Osteoblast (primary cell): Measurements from ENCODE around the gene C11orf71. TPM values are rescaled to one million over a fixed set of nuclear protein-coding genes. Genes with fewer than 3 reads are reported as not detected.

Source experiments
- DNase-seq: peaks from one replicate; pipeline ENCODE4 v3.0.0; 2011; ENCODE audit warnings: low spot score, mixed read lengths; ENCODE audit not compliant: insufficient read length; ENCODE audit errors: missing footprints
- H2AFZ ChIP-seq: 2 replicates; pipeline ENCODE4 v1.6.0; 2011; ENCODE audit warnings: mild to moderate bottlenecking, low read length
- H3K27ac ChIP-seq: 2 replicates; pipeline ENCODE4 v1.5.1; 2011; ENCODE audit warnings: mild to moderate bottlenecking, low read depth, low read length, moderate library complexity
- H3K27me3 ChIP-seq: 2 replicates; pipeline ENCODE4 v1.6.0; 2012; ENCODE audit warnings: mild to moderate bottlenecking, control low read depth, inconsistent platforms, low read length, moderate library complexity; ENCODE audit not compliant: insufficient read depth
- H3K36me3 ChIP-seq: 2 replicates; pipeline ENCODE4 v1.5.1; 2011; ENCODE audit warnings: mild to moderate bottlenecking, low read length, control low read depth, moderate library complexity; ENCODE audit not compliant: insufficient read depth
- H3K4me1 ChIP-seq: 2 replicates; pipeline ENCODE4 v1.5.1; 2011; ENCODE audit warnings: mild to moderate bottlenecking, low read length, control low read depth, moderate library complexity; ENCODE audit not compliant: insufficient read depth
- H3K4me2 ChIP-seq: 2 replicates; pipeline ENCODE4 v1.6.0; 2011; ENCODE audit warnings: mild to moderate bottlenecking, low read length; ENCODE audit not compliant: insufficient read depth
- H3K4me3 ChIP-seq: fragments of 200-600 bp; sonication (generic); 3 replicates; pipeline ENCODE4 v1.5.1; 2012; ENCODE audit warnings: mild to moderate bottlenecking, low read length, inconsistent platforms; ENCODE audit not compliant: insufficient read depth
- H3K79me2 ChIP-seq: 2 replicates; pipeline ENCODE4 v1.6.0; 2012; ENCODE audit warnings: mild to moderate bottlenecking, low read length, control low read depth, inconsistent platforms; ENCODE audit not compliant: insufficient read depth
- H3K9me3 ChIP-seq: 2 replicates; pipeline ENCODE4 v1.5.1; 2011; ENCODE audit warnings: low read depth, low read length, control low read depth
- H4K20me1 ChIP-seq: 2 replicates; pipeline ENCODE4 v1.6.0; 2012; ENCODE audit warnings: mild to moderate bottlenecking, low read length, control low read depth; ENCODE audit not compliant: insufficient read depth
- total RNA-seq: library from RNA; depleted of rRNA; stranded (reverse); fragments of >200 nt; gene quantifications from 2 replicates; pipeline ENCODE4 v1.2.3, GENCODE V29; 2012
- TF ChIP-seq, protein P1 (sequence below): IDR thresholded peaks from 2 replicates; pipeline ENCODE4 v1.5.1; 2011; ENCODE audit warnings: mild to moderate bottlenecking, low read depth, low read length, moderate library complexity; ENCODE audit errors: extremely low read depth

The C11orf71 gene
- total RNA-seq, 1 donor = 3.3 TPM

DNA sequence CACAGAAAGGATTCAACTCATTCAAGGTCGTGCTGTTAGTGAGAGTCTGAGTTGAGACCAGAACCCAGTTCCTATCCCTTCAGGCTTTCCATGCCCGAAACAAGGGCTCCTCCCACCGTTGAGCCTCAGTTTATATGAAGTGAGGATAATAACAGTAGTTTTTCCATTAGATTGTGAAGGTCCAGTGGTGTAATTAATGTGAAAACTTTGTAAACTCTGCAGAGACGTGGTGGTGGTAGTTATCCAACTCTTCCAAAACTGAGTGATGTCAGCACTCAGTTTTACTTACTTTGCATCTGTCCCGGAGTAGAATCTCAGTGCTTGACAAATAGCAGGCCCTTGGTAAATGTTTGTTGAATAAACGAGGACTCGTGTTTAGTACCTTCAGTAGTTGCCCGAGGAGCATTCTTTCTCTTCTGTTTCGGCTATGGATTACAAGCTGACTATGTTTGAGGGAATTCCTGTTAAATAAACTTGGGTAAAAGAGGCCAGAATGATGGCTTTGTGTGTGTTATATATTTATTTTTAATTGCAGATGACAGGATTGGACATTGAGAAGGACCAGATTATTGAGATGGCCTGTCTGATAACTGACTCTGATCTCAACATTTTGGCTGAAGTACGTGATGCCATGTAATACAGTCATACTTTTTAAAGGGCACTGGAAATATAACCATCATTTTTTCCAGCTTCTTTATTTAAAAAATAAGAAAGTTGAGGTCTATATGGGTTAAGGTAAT lies 40.0 kb upstream of the C11orf71 start:
- H3K4me1 ChIP-seq = peaks cover 13% of the 10 kb centered on the region

DNA sequence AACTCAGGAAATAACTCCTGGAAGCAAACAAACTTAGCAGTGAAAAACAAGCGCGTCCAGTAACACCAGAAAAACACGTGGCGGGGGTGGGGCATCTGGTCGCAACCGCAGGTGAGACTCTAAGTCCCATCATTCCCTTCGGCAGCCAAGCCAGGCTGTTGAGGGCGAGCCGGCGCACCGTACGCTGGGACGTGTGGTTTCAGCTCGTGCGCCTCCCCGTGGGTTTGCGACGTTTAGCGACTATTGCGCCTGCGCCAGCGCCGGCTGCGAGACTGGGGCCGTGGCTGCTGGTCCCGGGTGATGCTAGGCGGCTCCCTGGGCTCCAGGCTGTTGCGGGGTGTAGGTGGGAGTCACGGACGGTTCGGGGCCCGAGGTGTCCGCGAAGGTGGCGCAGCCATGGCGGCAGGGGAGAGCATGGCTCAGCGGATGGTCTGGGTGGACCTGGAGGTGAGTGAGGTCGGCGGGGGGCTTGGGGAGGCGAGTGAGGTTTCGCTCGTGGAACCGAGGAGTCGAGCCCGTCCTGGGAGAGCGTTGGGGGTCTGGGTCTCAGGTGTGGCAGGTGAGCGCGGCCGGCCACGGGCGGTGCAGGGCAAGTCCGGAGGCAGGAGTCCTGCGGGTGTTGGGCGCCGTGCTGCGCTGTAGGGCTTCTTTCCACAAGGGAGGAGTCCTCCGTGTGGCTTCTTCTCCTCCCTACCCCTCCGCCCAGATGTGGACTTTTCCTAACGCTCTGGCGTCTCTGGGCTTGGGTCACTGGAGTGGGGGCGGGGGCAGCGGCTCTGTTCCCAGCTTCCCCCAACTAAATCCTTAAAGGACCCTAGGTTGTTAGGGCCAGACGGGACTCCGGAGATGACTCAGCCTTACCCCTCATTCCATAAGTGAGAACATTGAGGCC lies 39.2 kb upstream of the C11orf71 start, which contains the start of gene REXO2:
Gene REXO2 (plus strand): TSS at position 239 of the 892 bp plus-strand sequence. CDS start 62 bp downstream, at position 301.
- peak within 1 kb of the TSS; percentile 80 for H3K4me2 ChIP-seq
- TF ChIP-seq, protein P1, sequence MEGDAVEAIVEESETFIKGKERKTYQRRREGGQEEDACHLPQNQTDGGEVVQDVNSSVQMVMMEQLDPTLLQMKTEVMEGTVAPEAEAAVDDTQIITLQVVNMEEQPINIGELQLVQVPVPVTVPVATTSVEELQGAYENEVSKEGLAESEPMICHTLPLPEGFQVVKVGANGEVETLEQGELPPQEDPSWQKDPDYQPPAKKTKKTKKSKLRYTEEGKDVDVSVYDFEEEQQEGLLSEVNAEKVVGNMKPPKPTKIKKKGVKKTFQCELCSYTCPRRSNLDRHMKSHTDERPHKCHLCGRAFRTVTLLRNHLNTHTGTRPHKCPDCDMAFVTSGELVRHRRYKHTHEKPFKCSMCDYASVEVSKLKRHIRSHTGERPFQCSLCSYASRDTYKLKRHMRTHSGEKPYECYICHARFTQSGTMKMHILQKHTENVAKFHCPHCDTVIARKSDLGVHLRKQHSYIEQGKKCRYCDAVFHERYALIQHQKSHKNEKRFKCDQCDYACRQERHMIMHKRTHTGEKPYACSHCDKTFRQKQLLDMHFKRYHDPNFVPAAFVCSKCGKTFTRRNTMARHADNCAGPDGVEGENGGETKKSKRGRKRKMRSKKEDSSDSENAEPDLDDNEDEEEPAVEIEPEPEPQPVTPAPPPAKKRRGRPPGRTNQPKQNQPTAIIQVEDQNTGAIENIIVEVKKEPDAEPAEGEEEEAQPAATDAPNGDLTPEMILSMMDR = peak; percentile 22
- H3K27ac ChIP-seq = peak within 1 kb of the TSS; percentile 79
- peaks cover 53% of the 10 kb centered on the region for H3K79me2 ChIP-seq
- H2AFZ ChIP-seq = peak within 1 kb of the TSS; percentile 61
- H3K4me3 ChIP-seq = peak within 1 kb of the TSS; percentile 98
- peaks cover 11% of the 10 kb centered on the region for H3K36me3 ChIP-seq
- DNase-seq = peak; percentile 92
- no peaks in the 10 kb centered on the region for H3K27me3 ChIP-seq
- H3K4me1 ChIP-seq = peaks cover 13% of the 10 kb centered on the region
- peaks cover 12% of the 10 kb centered on the region for H4K20me1 ChIP-seq
- H3K9me3 ChIP-seq = no peaks in the 10 kb centered on the region

More for the DNA sequence above, 40.0 kb upstream of the C11orf71 start:
- H3K4me3 ChIP-seq = peak overlapping the region; percentile 98
- H3K9me3 ChIP-seq = no peaks in the 10 kb centered on the region
- peak overlapping the region; percentile 61 for H2AFZ ChIP-seq
- peaks cover 61% of the 10 kb centered on the region for H3K79me2 ChIP-seq
- H3K27ac ChIP-seq = peak overlapping the region; percentile 79
- TF ChIP-seq, protein P1 = no peak
- H4K20me1 ChIP-seq = peaks cover 12% of the 10 kb centered on the region
- peak; percentile 72 for DNase-seq
- H3K27me3 ChIP-seq = no peaks in the 10 kb centered on the region
- H3K36me3 ChIP-seq = peaks cover 14% of the 10 kb centered on the region
- peak overlapping the region; percentile 80 for H3K4me2 ChIP-seq

DNA sequence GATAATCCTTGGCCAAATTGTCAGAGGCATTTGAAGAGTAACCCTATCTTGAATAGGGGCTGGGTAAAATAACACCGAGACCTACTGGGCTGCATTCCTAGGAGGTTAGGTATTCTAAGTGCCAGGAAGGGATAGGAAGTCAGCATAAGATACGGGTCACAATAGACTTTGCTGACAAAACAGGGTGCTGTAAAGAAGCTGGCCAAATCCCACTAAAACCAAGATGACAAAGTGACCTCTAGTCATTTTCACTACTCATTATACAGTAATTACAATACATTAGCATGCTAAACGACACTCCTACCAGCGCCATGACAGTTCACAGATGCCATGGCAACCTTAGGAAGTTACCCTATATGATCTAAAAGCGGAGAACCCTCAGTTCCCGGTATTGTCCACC lies 38.0 kb upstream of the C11orf71 start:
- Histone ChIP-seq H3K36me3 (no peaks in the 10 kb centered on the region), H3K79me2 (peaks cover 41% of the 10 kb centered on the region), H3K4me2 (no peak overlapping the region), H3K9me3 (no peaks in the 10 kb centered on the region), H3K27ac (no peak overlapping the region), H2AFZ (peak overlapping the region; percentile 61), H3K27me3 (no peaks in the 10 kb centered on the region), H3K4me3 (no peak overlapping the region), H4K20me1 (peaks cover 5% of the 10 kb centered on the region), H3K4me1 (peaks cover 11% of the 10 kb centered on the region)
- TF ChIP-seq, protein P1 = no peak
- DNase-seq = no peak
